ENCODE measurements around the gene ABHD5. TPM values are rescaled to one million over a fixed set of nuclear protein-coding genes. Genes with fewer than 3 reads are reported as not detected.

The ABHD5 gene
- total and polyA plus RNA-seq, 2 of the 8 experiments (the other 6 are each of a cell fraction or from before 2014, with no cell fraction given), result 10.5 to 16.4 TPM

DNA sequence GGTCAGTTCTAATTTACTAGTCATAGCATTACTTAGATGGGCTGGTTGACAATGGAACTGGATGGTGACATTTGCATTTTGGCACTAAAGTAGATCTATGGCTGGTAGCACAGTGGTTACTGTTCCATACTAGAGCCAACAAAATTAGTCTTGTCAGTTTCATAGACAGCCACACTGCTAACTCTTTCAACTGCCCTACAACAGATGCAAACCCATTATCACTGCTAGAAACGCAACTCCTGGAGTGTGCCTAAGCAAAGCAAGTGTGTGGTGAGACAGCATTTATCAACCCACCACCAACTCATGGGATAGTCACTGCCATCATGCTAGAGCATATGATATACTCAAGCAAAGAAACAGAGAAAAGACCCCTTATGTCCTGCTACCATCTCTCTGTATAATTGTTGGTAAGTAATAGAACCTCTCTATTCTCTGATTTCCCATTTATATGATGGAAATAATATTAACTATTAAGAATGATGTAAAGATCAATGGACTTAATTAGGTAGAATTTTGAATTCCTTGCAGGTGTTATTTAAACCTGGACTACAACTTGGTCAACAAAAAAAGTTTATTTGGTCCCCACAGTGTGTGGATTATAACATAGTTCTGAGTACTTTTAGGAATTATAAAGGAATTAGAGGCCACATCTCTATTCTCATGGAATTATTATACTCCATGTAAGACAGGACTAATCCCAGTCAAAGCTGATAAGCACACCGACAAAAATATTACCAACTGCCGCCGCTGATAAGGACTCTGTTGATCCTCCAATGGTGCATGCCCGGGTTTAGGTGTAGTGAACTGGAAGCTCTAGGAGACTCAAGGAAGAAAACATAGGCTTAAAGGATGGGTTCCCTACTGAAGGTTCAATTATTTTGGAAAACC is 19.9 kb upstream of the ABHD5 start (continued):
- TF ChIP-seq RBBP5 (IDR thresholded peaks at IDR 0.05; ENCODE audit: borderline replicate concordance, low read depth, low read length) (no peak), EGR1 (IDR thresholded peaks at IDR 0.05; ENCODE audit: borderline replicate concordance, low read depth, low read length) (no peak)
